LNCaP clone FGC (cell line): ENCODE data around the gene MPP7.

Source experiments
- DNase-seq: peaks from one replicate; pipeline ENCODE4 v3.0.0-alpha.2; 2011; ENCODE audit warnings: low read depth
- H3K4me3 ChIP-seq: 2 replicates; pipeline ENCODE4 v1.5.1; 2011; ENCODE audit warnings: mild to moderate bottlenecking, low read depth, low read length, control low read depth
- CTCF ChIP-seq: IDR thresholded peaks from 2 replicates; pipeline ENCODE4 v1.5.1; 2012; ENCODE audit warnings: mild to moderate bottlenecking; ENCODE audit not compliant: control insufficient read depth, insufficient read depth; ENCODE audit errors: extremely low read depth

The MPP7 gene

GRCh38 chr10:28276384-28276783 lies 26.5 kb downstream of the MPP7 start:
- no peak for TF ChIP-seq CTCF
- no peak for DNase-seq
- H3K4me3 ChIP-seq = no peak overlapping the region

GRCh38 chr10:28274475-28274874 lies 28.4 kb downstream of the MPP7 start:
- no peak for TF ChIP-seq CTCF
- no peak overlapping the region for H3K4me3 ChIP-seq
- DNase-seq = no peak

GRCh38 chr10:28273343-28273742 lies 29.5 kb downstream of the MPP7 start:
- no peak for DNase-seq

GRCh38 chr10:28269842-28270456 lies 32.9 kb downstream of the MPP7 start:
- DNase-seq = no peak
- TF ChIP-seq CTCF = no peak
- no peak overlapping the region for H3K4me3 ChIP-seq

More at GRCh38 chr10:28273343-28273742, 29.5 kb downstream of the MPP7 start:
- TF ChIP-seq CTCF = no peak
- H3K4me3 ChIP-seq = no peak overlapping the region

- no peak for DNase-seq
- TF ChIP-seq CTCF = no peak
- H3K4me3 ChIP-seq = no peak overlapping the region
Observed at GRCh38 chr10:28266449-28267224, 36.2 kb downstream of the MPP7 start.

- peak; percentile 88 for DNase-seq
- no peak for TF ChIP-seq CTCF
- peak overlapping the region; percentile 8 for H3K4me3 ChIP-seq
Observed at GRCh38 chr10:28263136-28263857, 39.6 kb downstream of the MPP7 start.
